HG02642 (cell line): ENCODE measurements around the gene CNN3.
A peak's percentile ranks its signal among the peaks of the same experiment; 100 is the strongest.

Experiments used
- ATAC-seq: cut with Tn5 transposase; IDR thresholded peaks from one replicate; pipeline ENCODE4 v1.9.1; 2021; ENCODE audit warnings: mild to moderate bottlenecking; ENCODE audit not compliant: unreplicated experiment, poor library complexity

The CNN3 gene

DNA sequence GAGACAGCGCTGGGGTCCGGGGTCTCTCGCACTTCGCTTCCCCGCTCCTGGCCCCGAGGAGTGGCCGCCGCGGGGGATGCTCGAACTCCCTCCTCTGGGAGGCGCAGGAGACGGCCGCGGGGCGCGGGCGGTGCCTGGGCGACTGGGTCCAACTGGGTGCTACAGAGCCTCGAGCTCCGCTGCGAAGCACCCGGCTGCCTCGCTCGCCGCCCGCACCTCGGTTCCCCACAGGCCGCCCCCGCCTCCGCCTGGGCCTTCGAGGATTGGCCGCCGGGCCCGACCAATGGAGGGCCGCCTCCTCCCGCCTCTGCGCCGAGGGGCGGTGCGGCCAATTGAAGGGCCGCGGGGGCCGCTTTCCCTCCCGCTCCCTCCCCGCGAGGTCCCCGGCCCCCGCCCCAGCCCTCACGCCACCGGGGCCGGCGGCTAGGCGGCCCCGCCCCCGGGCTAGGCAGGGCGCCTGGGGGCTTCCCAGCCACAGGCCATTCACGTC is at the start of gene CNN3:
Gene CNN3, minus strand, starts transcription at position 196 of the 490 bp plus-strand sequence. CDS start 216 bp downstream, outside the sequence.
- ATAC-seq: peak; percentile 87

DNA sequence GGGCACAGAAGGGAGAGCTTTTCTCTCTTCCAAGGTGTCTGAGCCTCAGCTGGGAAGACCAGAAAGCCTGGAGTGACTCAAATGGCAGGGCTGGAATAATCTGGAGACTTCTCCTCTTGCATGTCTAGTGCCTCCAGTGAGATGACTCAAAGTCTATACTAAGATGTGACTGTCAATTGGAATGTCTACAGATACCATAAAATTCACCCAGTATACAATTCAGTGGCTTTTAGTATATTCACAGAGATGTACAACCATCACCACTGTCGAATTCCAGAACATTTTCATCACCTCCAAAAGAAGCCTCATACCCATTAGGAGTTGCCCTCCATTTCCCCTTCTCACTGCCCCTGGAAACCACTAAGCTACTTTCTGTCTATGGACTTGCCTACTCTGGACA is 47.9 kb upstream of the CNN3 start:
- ATAC-seq: no peak

DNA sequence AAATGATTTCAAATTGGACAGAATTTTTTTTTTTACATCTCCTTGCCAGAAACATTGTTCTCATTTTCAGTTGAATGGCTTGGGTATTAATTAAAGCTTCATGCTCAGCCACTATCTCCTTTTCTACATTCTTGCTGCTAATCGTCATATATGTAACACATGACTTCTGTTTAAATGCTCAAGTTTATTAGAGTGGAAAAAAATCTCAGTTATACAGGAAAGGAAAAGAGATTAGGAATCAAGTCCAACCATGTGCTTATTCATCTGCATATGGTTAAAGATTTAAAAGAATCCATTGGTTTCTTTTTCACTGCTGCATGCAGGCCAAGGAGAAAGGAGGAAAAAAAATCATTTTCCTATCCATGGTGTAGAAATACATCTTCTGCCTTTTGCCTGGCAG is 47.3 kb upstream of the CNN3 start:
- no peak for ATAC-seq

DNA sequence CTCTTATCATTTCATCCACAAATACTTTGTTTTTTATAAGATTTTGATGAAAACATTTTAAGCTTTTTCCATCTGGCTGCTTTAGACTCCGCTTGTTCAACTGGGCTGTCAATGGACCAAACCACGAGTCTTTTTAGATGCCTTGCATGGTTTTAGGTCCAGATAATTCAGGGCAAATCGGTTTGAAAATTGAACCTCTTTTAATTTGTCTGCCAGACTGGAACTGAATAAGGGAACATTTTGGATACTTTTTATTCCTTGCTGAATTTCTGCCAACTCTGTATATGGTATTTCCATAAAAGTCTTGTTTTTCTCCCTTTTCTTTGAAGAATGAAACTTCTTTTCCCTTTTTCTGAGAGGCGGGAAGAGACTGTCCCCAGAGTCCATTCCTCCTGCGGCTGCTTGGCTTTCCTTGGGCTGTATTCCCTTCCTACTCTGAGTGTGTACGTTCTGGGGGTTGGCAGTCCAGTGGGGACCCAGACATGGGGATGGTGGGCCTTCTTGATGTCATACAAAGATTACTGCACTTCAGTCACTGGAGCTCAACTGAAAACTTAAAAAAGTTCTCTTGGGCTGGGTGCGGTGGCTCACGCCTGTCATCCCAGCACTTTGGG is 46.5 kb upstream of the CNN3 start:
- no peak for ATAC-seq

DNA sequence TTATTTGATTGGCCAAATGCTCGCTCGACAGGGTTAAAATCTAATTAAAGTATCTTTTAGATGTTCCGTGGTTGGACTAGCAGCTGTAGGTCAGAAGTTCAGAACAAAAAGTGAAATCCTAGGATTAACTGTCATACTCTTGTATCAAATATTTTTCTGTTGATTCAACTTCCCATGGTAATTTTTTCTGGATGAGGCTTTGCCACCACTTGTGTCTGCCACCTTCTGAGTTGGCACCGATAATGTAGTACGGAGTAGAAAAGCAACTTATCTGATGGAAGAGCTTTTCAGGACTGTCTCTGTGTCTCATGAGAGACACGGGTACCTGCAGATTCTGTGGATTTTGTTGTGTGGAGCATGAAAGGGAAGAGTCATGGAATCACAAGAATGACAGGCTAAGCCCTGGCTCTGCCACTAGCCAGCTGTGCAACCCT is 44.6 kb upstream of the CNN3 start:
- no peak for ATAC-seq

DNA sequence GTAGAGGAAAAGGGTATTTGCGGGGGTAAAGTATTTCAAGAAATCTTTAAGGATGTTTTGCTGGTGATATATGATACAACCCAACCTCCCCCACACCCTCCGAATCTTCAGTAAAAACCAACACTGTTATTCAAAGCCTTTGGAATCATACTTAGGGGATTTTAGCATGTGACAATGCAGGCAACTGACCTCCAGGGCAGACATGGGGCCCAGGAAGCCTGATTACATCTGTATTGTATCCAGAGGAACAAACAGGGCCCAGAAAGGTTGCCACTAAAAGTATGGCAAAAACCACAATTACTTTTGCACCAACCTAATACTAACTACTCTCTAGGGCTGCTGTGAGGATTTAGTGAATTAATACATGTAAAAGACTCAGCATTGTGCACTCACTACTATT is 43.9 kb upstream of the CNN3 start:
- no peak for ATAC-seq

DNA sequence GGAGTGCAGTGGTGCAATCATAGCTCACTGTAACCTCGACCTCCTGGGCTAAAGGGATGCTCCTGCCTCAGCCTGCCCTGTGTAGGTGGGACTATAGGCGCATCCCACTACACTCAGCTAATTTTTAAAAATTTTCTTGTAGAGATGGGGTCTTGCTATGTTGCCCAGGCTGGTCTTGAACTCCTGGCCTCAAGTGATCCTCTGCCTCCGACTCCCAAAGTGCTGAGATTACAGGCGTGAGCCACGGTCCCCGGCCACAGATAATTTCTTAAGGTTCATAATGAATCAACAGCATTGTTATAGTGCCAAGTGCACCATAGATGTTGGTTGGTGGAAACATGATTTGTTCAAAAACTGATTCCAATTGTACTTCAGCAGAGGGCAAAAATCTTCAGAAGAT is 42.2 kb upstream of the CNN3 start:
- ATAC-seq: no peak

DNA sequence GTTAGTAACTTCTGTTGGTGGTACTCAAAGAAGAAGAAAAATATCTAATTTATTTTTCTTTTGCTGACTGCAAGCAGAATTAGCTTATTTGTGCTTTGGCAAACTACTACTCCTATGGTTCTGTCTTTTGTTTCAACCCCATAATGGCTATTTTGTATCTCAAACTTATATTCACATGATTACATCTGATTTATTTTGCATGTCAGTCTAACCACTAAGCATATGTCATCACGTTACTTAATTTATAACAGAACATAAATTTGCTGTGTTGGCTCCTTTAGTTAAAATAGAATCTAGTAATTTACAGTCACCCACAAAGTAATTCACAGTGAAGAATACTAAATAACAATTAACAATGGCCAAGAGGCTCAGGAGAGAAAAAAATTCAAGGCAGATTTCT is 39.1 kb upstream of the CNN3 start:
- no peak for ATAC-seq

DNA sequence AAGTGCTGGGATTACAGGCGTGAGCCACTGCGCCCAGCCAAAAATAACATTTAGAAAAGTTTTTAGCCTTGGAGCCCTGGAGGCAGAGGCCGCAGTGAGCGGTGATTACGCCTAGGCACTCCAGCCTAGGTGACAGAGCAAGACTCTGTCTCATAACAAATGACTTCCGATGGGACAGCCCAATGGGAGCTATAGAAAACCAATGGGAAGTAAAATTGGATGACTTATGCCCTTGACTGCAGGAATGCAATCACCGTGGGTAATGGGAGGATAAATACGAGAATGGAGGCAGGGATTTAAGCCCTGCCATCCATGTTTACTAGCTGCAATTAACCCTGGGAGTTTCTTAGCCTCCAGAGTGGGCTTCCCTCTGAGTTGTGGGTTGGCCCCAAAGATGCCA is 37.0 kb upstream of the CNN3 start:
- ATAC-seq: no peak

DNA sequence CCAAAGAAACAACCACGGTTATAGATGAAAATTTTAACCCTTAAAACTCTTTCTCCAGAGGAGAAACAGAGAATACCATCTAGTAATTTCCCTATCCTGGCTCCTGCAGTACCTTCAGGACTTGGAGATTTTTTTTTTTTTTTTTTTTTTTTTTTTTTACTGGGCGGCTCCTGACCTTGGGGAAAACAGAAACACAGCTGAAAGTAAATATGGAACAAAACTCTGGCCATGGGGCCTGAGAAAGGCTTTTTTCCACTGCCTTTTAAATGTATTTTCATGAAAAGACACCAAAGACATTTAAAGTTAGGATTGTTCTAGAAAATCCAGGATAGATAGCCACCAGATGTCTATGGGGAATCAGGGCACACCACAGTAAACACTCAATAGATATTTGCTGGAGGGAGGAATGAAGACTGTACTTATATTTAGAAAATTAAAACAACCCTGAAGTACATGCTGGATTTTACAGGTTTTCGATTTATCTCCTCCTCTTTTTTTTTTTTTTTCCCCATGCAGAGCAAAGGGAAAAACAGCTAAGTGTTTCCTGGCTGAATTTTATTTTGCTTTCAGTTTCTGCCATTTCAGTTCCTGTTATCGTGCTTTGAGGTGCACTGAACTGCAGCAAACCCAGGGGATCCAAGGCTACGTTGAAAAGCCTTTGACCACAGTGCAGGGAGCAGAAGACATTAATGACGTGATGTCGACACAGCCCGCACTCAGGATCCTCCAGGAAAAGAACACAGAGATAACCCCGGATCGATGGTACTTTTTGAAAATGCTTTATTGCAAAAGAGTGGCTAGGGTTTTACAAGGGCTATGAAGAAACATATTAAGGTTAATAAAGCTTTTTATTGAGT is 35.7 kb upstream of the CNN3 start:
- peak; percentile 98 for ATAC-seq

DNA sequence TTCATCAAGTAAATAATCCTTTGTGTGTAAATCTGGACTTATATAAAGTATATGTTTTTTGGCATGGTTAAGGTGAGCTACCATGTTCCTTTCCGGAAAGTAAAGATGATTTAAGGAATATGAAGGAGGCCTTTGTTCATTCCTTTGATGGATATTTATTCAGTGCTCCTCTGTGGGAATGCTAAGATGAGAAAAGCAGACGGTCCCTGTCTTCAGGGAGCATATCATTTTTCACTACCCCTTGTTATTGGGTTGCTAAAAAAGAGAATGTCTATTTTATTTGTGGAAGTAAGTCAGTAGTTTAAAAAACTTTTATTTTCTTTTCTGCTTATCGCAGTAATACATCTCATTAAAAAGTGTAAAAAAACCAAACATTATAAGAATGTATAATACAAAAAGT is 35.1 kb upstream of the CNN3 start:
- no peak for ATAC-seq

DNA sequence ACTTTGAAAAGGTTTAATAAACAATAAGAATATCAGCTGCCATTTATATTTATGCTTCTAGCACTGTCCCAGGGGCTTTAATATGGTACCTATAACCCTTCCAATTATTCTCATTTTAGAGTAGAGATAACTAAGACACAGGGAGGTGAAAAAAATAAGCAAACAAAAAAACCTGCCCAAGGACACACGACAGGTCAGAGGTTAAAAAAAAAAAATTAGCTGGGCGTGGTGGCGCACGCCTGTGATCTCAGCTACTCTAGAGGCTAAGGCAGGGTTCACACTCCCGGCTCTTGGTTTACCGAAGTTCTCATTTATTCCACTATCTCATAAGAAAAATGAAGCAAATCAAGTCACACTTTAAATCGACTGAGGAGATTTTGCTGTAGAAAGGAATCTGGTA is 34.7 kb upstream of the CNN3 start:
- ATAC-seq: no peak

DNA sequence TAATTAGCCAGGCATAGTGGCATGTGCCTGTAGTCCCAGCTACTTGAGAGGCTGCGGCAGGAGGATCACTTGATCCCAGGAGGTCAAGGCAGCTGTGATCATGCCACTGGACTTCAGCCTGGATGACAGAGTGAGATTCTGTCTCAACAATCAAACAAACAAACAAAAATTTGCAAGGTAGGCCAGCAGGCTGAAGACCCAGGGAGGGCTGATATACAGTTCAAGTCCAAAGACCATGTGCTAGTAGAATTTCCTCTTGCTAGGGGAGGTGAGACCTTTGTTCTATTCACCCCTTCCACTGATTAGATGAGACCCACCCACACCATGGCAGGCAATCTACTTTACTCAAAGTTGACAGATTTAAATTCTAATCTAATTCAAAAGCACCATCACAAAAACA is 31.2 kb upstream of the CNN3 start:
- no peak for ATAC-seq

DNA sequence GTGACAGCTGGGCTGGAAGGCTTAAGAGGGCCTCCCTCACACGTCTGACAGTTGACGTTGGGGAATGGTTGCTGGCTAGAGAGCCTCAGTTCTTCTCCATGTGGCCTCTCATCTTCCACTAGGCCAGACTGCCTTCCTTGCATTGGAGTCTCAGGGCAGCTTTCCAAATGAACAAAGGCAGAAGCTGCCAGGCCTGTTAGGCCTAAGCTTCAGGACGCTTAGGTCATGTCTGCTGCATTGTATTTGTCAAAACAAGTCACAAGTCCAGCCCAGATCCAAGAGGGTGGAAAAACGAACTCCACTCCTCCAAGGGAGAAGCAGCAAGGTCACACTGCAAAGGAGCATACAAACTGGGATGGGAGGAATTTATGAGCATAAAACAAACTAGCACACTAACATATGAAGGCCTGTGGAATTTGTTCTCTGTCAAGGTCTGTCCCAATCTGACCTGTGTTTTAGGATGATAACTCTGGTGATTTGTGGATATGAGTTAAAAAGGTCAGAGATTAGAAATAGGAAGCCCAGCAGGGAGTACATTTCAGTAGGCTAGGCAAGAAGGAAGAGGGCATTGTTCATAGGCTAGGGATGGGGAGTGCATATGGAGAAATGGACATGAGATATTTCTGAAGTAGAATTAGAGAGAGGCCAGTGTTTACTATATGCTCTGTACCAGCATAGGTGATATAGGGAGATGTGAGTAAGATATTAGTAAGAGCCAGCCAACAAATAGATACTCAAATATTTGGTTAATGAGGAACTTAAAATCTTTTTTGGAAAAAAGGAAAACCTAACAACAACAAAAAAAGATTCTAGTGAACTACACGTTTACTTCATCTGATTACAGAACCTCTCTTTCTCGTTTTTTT is 29.1 kb upstream of the CNN3 start:
- ATAC-seq: no peak

DNA sequence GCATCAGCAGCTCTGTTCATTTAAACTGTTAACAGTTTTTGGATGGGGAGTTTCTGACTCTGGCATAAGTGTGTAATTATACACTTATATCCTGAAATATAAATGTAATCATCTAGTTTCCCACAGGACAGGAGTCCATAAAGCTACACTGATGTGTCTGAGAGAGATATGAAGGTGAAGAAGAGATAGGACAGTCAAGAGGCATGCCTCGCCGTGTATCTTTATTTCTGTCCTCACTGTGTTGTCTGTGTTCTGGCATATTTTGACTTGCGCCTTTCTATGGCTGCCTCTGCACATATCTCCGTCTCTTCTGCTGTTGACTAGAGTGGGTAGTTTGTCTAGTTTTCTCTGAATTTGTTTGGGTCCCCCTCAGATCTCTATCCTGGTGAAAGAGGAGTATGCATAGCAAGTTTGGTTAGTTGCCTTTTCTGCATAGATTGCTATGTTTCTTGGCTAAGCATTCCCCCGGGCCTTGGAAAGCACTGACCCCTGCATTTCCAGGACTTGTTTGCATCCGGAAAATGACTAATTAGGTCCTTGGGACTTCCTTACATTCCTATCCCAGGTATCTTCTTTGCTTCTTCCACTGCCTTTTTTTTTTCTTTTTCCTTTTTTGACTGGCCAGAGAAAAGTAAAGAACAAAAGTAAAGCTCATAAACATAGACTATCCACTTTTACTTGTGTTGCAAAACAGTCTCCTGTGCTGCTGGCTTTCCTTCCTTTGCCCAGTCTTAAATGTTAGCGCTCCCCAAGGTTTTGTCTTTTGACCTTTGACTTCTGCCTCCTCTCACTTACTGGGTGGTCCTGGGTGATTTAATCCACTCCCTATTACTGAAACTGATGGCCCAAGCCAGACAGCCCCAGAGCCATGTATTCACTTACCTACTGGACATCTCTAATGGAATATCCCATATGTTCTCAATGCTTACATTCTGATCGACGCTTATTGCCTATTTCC is 27.6 kb upstream of the CNN3 start:
- no peak for ATAC-seq

DNA sequence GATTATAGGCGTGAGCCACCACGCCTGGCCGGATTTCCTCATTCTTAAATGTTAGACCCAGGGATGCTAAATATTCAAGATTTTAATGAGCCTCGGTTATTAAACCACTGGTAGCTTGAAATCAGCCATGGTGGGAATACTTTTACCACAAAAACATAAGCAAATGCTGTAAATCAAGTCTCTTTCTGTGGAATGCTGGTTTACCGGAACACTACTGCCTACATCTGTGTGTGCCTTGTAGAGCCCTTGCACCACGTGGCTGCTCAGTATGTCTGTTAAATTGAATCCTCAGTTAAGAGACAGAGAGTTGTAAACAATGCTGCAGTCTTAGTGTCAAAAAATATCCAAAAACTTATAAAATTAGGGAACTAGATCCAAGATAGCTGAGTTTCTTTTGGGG is 26.8 kb upstream of the CNN3 start:
- ATAC-seq: no peak

DNA sequence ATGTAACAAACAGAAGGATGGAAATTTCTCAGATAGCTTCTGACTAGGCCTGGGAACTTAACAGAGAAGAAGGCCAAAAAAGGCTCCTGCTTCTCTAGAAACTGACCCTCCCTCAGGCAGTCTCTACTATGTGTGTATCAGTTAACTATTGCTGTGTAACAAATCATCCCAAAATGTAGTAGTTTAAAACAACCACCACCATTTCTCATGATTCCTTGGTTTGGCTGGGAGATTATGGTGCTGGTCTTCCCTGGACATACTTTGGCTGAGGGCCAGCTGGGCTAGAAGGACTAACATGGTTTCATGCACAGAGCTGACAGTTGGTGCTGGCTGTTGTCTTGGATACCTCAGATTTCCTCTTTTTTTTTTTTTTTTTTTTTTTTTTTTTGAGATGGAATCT is 26.2 kb upstream of the CNN3 start:
- no peak for ATAC-seq

DNA sequence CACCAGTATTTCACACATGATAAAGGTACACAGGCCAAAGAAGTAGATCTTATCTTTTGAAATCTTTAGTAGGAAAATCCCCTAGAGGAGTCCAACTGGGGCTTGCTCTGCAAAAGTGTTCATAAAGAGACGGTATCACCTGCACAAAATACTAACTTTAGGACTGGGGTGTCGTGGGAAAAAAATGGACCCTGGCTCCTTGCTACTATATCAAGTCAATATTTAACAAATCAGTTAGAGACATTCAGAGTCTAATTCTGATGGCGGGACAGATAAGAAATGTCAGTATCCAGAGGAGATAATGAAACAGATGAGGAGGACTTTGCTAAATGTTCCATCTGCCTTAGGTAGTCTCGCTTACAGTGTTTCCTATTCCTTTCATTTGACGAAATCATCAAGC is 25.6 kb upstream of the CNN3 start:
- ATAC-seq: no peak

DNA sequence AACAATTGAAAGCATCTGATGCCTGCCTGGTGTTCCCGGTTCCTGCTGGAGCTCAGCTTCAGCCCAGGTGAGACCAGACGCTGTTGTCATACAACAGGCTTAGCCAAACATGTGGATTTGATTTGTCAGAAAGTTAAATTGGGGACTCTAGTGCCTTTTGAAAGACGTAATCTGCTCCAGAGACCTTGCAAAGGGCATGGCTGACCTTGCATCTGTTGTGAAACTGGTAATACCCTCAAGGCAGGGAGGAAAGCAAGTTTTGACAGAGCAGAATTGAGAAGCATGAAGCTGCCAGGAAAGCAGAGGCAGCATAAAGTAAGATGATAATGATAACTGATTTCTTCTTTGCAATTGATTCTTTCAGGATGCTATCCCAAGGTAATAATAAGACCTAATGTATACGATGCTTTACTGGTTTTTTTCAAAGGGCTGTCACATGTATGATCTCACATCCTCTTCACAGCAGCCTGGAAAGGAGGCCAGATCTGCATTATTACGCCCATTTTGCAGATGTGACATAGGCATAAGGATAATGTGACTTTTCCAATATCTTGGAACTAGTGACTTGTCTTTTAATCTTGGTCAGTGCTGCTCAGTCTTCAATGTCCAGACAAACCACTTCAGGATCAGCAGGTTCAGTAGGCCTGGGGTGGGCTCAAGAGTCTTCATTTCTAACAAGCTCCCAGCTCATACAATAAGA is 24.7 kb upstream of the CNN3 start:
- ATAC-seq: no peak
